ENCODE measurements around the gene EXOG.

- TF ChIP-seq CTCF (optimal IDR thresholded peaks at IDR 0.05 in 1 of 3, IDR thresholded peaks at IDR 0.05 in 1 of 3, conservative IDR thresholded peaks at IDR 0.05 in 1 of 3; ENCODE audit: extremely low read depth in 1 of 3, insufficient read depth in 2 of 3, low read length in 3 of 3) (no peak), EZH2 (IDR thresholded peaks at IDR 0.05; ENCODE audit: low read length) (no peak)
Observed at GRCh38 chr3:38564631-38565338, 68.6 kb downstream of the EXOG start.
